Activated CD4-positive, alpha-beta T cell treated with anti-CD3 and anti-CD28 coated beads, Interleukin-2, amount 50 U/mL, for 24 hours (primary cell): ENCODE data around the gene SPOCK3.

Experiments
- DNase-seq, 2 donors: peaks; one replicate each; pipeline ENCODE4 v3.0.0-alpha.2; 2020; ENCODE audit warnings: low read depth in 1 of 2, low spot score in 1 of 2

The SPOCK3 gene

GRCh38 chr4:167176723-167177367 lies 57.4 kb downstream of the SPOCK3 start:
- DNase-seq, result no peak

- no peak for DNase-seq
Observed at GRCh38 chr4:167171928-167172327, 62.4 kb downstream of the SPOCK3 start.

GRCh38 chr4:167168611-167169010 lies 65.7 kb downstream of the SPOCK3 start:
- no peak for DNase-seq

- DNase-seq, result no peak
Observed at GRCh38 chr4:167150587-167150986, 83.7 kb downstream of the SPOCK3 start.

- no peak for DNase-seq
Observed at GRCh38 chr4:167144605-167145004, 89.7 kb downstream of the SPOCK3 start.

GRCh38 chr4:167143018-167143417 lies 91.3 kb downstream of the SPOCK3 start:
- DNase-seq, result no peak

- no peak for DNase-seq
Observed at GRCh38 chr4:167136270-167136669, 98.0 kb downstream of the SPOCK3 start.

- no peak for DNase-seq
Observed at GRCh38 chr4:167129146-167129545, 105.1 kb downstream of the SPOCK3 start.

- DNase-seq, result no peak
Observed at GRCh38 chr4:167119392-167119791, 114.9 kb downstream of the SPOCK3 start.

- no peak for DNase-seq
Observed at GRCh38 chr4:167117273-167117672, 117.0 kb downstream of the SPOCK3 start.

GRCh38 chr4:167114416-167114971 lies 119.8 kb downstream of the SPOCK3 start:
- no peak for DNase-seq

GRCh38 chr4:167111622-167112021 lies 122.7 kb downstream of the SPOCK3 start:
- DNase-seq, result no peak

GRCh38 chr4:167111092-167111491 lies 123.2 kb downstream of the SPOCK3 start:
- DNase-seq, result no peak

- DNase-seq, result no peak
Observed at GRCh38 chr4:167109859-167110258, 124.4 kb downstream of the SPOCK3 start.

GRCh38 chr4:167105857-167106256 lies 128.4 kb downstream of the SPOCK3 start:
- DNase-seq, result no peak

GRCh38 chr4:167102475-167102874 lies 131.8 kb downstream of the SPOCK3 start:
- no peak for DNase-seq

- no peak for DNase-seq
Observed at GRCh38 chr4:167101035-167101434, 133.3 kb downstream of the SPOCK3 start.

GRCh38 chr4:167100120-167100519 lies 134.2 kb downstream of the SPOCK3 start:
- no peak for DNase-seq

- no peak for DNase-seq
Observed at GRCh38 chr4:167088115-167088514, 146.2 kb downstream of the SPOCK3 start.

GRCh38 chr4:167084321-167084720 lies 150.0 kb downstream of the SPOCK3 start:
- no peak for DNase-seq

GRCh38 chr4:167079762-167080161 lies 154.5 kb downstream of the SPOCK3 start:
- no peak for DNase-seq

GRCh38 chr4:167052631-167053091 lies 181.6 kb downstream of the SPOCK3 start:
- DNase-seq, result no peak

GRCh38 chr4:167049257-167049656 lies 185.0 kb downstream of the SPOCK3 start:
- DNase-seq, result no peak
